Panc1 (cell line): ENCODE measurements around the gene UGT1A5. TPM values are rescaled to one million over a fixed set of nuclear protein-coding genes. Genes with fewer than 3 reads are reported as not detected.

Experiments
- ATAC-seq: fragments of 200-7000 bp; cut with Tn5 transposase; 2 replicates; pipeline ENCODE4 v1.9.1; 2020; ENCODE audit warnings: mild to moderate bottlenecking, moderate library complexity
- BruUV-seq: library from RNA; stranded (reverse); fragments of 400-500 nt; replicated peaks from 2 replicates; lab custom pipeline; 2021; lab: Mats Ljungman, UMichigan
- CTCF ChIA-PET: fragments of 300-600 bp; sonication (Branson Sonifier 250); formaldehyde crosslinking; loops from one replicate; lab custom pipeline; 2022; ENCODE audit warnings: antibody characterized with exemption; lab: Charles Lee
- POLR2A ChIA-PET: fragments of 300-600 bp; sonication (Branson Sonifier 250); formaldehyde crosslinking; loops from one replicate; lab custom pipeline; 2022; ENCODE audit warnings: antibody characterized with exemption; lab: Charles Lee
- DNase-seq: peaks from one replicate; pipeline ENCODE4 v3.0.0-alpha.2; 2010; ENCODE audit warnings: low read depth, low spot score
- H3K27ac ChIP-seq: 2 replicates; pipeline ENCODE4 v1.5.1; 2011; ENCODE audit warnings: mild to moderate bottlenecking, low read length, inconsistent platforms
- H3K27me3 ChIP-seq: fragments of 200-500 bp; sonication (Bioruptor generic); 2 replicates; pipeline ENCODE4 v1.6.0; 2014; ENCODE audit warnings: low read length, inconsistent platforms; ENCODE audit not compliant: control insufficient read depth, insufficient read depth
- H3K36me3 ChIP-seq: fragments of 200-500 bp; sonication (Bioruptor generic); 2 replicates; pipeline ENCODE4 v1.5.1; 2014; ENCODE audit warnings: inconsistent platforms, mild to moderate bottlenecking, low read length, moderate library complexity; ENCODE audit not compliant: control insufficient read depth, insufficient read depth
- H3K4me1 ChIP-seq: 2 replicates; pipeline ENCODE4 v1.5.1; 2011; ENCODE audit warnings: inconsistent platforms, mild to moderate bottlenecking, low read length, moderate library complexity; ENCODE audit not compliant: control insufficient read depth, insufficient read depth
- H3K4me3 ChIP-seq, 2 experiments: 2 replicates each; pipeline ENCODE4 v1.5.1; 2011 to 2012; ENCODE audit warnings: low read depth in 2 of 2, low read length in 2 of 2, mild to moderate bottlenecking in 2 of 2, inconsistent platforms in 1 of 2, moderate library complexity in 1 of 2
- H3K9me3 ChIP-seq: fragments of 200-500 bp; sonication (Bioruptor generic); 2 replicates; pipeline ENCODE4 v1.5.1; 2014; ENCODE audit warnings: low read depth, mild to moderate bottlenecking, inconsistent platforms, low read length, moderate library complexity; ENCODE audit not compliant: control insufficient read depth, insufficient read depth
- POLR2AphosphoS5 ChIP-seq: IDR thresholded peaks from 2 replicates; pipeline ENCODE4 v1.6.1; 2012; ENCODE audit warnings: mild to moderate bottlenecking, low read depth, low read length, moderate library complexity
- REST ChIP-seq, 2 experiments: IDR thresholded peaks; 2 replicates each; pipeline ENCODE4 v1.6.1; 2011 to 2012; ENCODE audit warnings: low read depth in 2 of 2, control low read depth in 1 of 2, low read length in 1 of 2, mild to moderate bottlenecking in 1 of 2, moderate library complexity in 1 of 2; ENCODE audit not compliant: insufficient read depth in 1 of 2
- SIN3A ChIP-seq: IDR thresholded peaks from 2 replicates; pipeline ENCODE4 v1.6.1; 2012; ENCODE audit warnings: low read depth, mild to moderate bottlenecking, low read length, moderate library complexity, borderline replicate concordance; ENCODE audit not compliant: insufficient read depth
- TCF7L2 ChIP-seq: IDR thresholded peaks from 2 replicates; pipeline ENCODE4 v1.6.1; 2011; ENCODE audit warnings: mild to moderate bottlenecking, low read depth, low read length, inconsistent platforms
- in situ Hi-C: cut with HindIII; loops from 2 replicates; pipeline ENCODE4 v1.10.0; 2016; ENCODE audit warnings: low sequenced_read_pairs, low pct_unique_long_range_greater_than_20kb
- intact Hi-C: fragments of 100-400 bp; cut with micrococcal nuclease; formaldehyde crosslinking; loops from one replicate; pipeline ENCODE4 v1.10.0; 2022; ENCODE audit not compliant: unreplicated experiment
- total RNA-seq: library from RNA; stranded (reverse); gene quantifications from one replicate; pipeline ENCODE4 v1.2.1, GENCODE V29; 2021; ENCODE audit not compliant: unreplicated experiment
- TF ChIP-seq, protein P1 (sequence below): fragments of 450-650 bp; IDR thresholded peaks from 2 replicates; pipeline ENCODE4 v1.5.1; 2017; ENCODE audit warnings: mild to moderate bottlenecking

The UGT1A5 gene
- total RNA-seq, 1 experiment from 2014 or later, result not detected

DNA sequence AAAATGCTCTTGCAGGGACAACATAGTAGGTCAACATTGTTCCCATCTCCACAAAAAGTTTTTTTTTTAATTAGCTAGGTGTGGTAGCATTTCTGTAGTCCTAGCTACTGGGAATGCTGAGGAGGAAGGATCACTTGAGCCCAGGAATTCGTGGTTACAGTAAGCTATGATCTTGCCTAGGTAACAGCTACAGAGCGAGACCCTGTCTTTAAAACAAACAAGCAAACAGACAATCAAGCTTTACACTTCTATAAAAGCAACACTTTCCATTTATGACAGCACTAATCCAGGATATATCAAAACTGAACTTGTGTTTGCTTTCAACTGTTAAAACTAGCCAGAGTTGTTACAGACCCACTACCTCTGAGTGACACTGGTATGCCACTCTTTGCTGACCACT is 28.2 kb downstream of the UGT1A5 start:
- BruUV-seq, result no TSS peak
- Histone ChIP-seq H3K9me3 (no peaks in the 10 kb centered on the region), H3K27me3 (no peaks in the 10 kb centered on the region), H3K27ac (no peak overlapping the region), H3K36me3 (no peaks in the 10 kb centered on the region), H3K4me3 (no peak overlapping the region), H3K4me1 (no peaks in the 10 kb centered on the region)
- TF ChIP-seq, protein P1, sequence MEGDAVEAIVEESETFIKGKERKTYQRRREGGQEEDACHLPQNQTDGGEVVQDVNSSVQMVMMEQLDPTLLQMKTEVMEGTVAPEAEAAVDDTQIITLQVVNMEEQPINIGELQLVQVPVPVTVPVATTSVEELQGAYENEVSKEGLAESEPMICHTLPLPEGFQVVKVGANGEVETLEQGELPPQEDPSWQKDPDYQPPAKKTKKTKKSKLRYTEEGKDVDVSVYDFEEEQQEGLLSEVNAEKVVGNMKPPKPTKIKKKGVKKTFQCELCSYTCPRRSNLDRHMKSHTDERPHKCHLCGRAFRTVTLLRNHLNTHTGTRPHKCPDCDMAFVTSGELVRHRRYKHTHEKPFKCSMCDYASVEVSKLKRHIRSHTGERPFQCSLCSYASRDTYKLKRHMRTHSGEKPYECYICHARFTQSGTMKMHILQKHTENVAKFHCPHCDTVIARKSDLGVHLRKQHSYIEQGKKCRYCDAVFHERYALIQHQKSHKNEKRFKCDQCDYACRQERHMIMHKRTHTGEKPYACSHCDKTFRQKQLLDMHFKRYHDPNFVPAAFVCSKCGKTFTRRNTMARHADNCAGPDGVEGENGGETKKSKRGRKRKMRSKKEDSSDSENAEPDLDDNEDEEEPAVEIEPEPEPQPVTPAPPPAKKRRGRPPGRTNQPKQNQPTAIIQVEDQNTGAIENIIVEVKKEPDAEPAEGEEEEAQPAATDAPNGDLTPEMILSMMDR, result no peak
- TF ChIP-seq SIN3A (no peak), REST (IDR thresholded peaks at IDR 0.05; ENCODE audit: insufficient read depth in 1 of 2, low read depth in 2 of 2, low read length in 1 of 2) (no peak), POLR2AphosphoS5 (no peak), TCF7L2 (no peak)
- POLR2A ChIA-PET, result no interaction called here
- intact Hi-C loops, result no loop called here
- in situ Hi-C loops, result no loop called here
- CTCF ChIA-PET, result no interaction called here
- DNase-seq (no peak), ATAC-seq (no peak)

DNA sequence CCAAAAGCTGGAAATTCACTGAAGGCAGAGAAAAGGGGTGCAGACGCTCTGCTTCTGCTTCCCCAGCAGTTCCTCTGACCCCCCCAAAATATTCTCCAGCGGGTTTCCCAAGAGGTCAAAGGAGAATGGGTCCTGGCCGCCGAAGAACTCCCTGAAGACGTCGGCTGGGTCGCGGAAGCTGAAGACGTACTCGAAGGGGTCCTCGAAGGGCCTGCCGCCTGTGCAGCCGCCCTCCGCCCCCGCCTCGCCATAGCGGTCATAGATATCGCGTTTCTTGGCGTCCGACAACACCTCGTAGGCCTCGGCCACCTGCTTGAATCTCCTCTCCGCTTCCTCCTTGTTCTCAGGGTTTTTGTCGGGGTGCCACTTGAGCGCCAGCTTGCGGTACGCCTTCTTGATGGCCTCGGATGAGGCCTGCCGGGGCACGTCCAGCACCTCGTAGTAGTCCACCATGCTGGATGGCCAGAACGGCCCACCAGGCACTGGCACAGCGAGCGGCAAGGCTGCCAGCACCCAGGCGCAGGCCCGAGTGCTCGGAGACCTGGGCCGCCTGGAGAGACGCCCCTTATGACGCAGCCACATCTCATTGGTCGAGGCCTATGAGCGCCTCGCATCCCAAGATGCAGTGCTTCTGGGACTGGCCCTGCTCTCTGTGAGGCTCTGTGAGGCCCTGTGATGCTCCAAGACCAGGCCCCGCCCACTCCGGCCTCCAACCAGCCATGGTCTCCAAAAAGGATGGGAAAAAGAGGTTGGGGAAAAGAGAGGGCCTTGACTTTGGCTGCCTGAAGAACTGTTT is 31.0 kb downstream of the UGT1A5 start:
- intact Hi-C loops, result no loop called here
- Histone ChIP-seq H3K4me1 (no peaks in the 10 kb centered on the region), H3K9me3 (no peaks in the 10 kb centered on the region), H3K27me3 (no peaks in the 10 kb centered on the region), H3K27ac (no peak overlapping the region), H3K36me3 (no peaks in the 10 kb centered on the region), H3K4me3 (no peak overlapping the region)
- no TSS peak for BruUV-seq
- in situ Hi-C loops, result no loop called here
- no peak for DNase-seq
- CTCF ChIA-PET, result no interaction called here
- POLR2A ChIA-PET, result no interaction called here
- no peak for ATAC-seq
- TF ChIP-seq SIN3A (no peak), POLR2AphosphoS5 (no peak), REST (IDR thresholded peaks at IDR 0.05; ENCODE audit: insufficient read depth in 1 of 2, low read depth in 2 of 2, low read length in 1 of 2) (no peak), TCF7L2 (no peak)
